CD4-positive, alpha-beta T cell treated with Interleukin-17A for 1 hour (primary cell): ENCODE measurements around the gene ENPP6.
"Not testable (repeated sequence)": the region's sequence is repeated elsewhere in the genome, so short reads cannot be mapped to it uniquely, and the experiment has no call there.

ENCODE experiments used
- DNase-seq: peaks from one replicate; pipeline ENCODE4 v3.0.0-alpha.2; 2020

ENPP6 gene

GRCh38 chr4:184146951-184147350 lies 70.7 kb downstream of the ENPP6 start:
- DNase-seq, result no peak

GRCh38 chr4:184145596-184145995 lies 72.1 kb downstream of the ENPP6 start:
- DNase-seq, result no peak

GRCh38 chr4:184143770-184144564 lies 73.7 kb downstream of the ENPP6 start:
- DNase-seq, result no peak

GRCh38 chr4:184142121-184143000 lies 75.3 kb downstream of the ENPP6 start:
- no peak for DNase-seq

GRCh38 chr4:184140901-184141300 lies 76.8 kb downstream of the ENPP6 start:
- DNase-seq, result not testable (repeated sequence)

DNA sequence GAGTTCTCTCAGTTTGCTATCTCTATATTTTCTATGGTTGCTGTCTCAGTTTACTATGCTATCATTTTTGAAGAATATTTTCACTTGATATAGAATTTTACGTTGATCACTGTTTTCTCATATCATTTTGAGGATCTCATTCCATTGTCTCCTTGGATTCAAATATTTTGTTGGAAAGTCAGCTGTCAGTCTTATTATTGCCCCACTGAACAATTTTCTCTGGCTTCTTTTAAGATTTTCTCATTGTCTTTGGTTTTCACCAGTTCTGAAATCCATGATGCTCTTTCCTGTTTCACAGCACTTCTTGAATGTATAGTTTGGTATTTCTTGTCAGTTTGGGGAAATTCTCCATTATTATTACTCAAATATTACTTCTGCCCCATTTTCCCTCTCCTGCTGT lies 81.1 kb downstream of the ENPP6 start:
- no peak for DNase-seq

- no peak for DNase-seq
Measured at GRCh38 chr4:184126800-184127199, 90.9 kb downstream of the ENPP6 start.

GRCh38 chr4:184122631-184123408 lies 94.9 kb downstream of the ENPP6 start:
- no peak for DNase-seq

DNA sequence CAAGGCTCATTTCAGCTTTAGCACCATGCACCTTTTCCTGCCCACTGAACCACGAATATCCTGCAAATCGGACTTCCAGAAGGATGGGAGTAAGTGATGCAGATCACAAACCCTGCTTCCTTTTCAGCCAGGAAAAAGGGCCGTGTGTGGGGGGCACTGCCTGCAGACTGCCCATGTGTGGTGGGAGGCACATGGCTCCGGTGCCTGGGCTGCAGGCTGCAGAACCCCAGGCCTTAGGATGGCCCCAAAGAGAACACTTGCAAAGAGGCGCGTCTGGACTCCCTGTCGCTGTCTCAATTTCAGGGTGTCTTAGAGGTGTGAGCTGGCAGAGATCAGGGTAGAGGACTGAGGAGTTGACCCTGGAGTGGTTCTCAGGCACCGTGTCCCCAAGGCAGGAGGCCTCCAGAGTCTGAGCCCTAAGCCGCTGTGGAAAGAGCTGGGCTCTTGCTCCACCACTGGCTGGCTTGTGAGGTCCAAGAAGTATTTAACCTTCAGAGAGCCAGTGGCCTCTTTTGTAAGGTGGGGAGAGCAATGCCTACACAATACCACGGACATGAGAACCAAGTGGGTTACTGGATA lies 97.0 kb downstream of the ENPP6 start:
- DNase-seq, result no peak

GRCh38 chr4:184117662-184118199 lies 99.9 kb downstream of the ENPP6 start:
- no peak for DNase-seq

DNA sequence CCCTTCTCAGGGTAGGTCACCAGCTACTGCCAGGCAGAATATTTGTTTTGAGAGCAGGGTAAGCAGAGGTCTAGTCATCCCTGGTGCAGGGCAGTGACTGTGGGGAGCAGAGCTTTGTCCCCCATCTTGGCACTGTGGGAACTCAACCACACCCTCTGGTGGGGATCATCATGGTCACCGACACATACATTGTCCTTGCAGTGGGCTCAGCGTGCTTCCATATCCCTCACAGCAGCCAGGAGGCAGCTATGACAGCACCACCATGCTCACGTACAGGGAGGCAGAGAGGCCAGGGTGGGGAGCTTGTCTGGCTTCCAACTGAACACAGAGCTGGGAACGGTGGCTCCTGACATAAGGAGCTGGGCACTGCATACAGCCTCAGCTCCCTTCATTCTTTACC lies 102.3 kb downstream of the ENPP6 start:
- no peak for DNase-seq

DNA sequence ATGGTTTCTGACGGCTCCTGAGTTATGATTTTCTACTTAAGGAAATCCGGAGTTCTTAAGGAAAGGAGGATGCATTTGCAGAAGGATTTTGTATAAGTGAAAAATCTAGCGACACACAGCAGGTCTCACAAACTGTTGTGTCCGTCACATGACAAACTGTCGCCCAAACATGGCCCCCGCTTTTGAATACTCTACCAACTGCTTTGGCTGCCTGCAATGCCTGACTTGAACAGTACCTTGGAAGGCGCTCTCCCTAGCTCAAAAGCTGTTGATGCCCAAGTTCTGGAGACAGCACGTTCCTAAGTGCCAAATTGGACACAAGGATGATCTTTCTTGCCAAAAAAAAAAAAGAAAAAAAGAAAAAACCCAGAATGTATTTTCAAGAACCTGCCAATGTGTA lies 103.2 kb downstream of the ENPP6 start:
- DNase-seq, result no peak

DNA sequence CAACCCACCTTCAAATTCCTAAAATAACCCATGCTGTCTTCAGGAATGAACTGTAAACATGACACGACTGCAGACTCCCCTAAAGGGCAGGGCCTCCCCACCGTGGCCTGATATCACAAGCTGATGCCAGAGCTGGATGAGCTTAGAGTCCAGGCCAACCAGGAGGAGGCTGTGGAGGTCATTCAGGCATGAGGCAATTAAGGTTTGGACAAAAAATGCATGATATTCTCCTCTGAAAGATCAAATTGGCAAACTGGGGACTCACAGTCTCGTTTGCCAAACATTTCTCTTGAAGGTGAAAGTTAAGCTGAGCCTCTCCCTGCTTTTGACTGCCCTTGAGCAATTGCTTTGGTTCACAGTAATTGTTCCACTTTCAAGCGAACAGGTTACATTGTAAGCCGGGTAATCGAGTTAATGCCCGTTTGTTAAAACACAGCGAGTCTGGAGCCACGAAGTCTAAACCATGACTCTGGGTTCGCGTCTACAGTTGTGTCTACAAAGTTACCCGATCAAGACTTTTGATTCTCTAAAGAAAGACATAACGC lies 105.6 kb downstream of the ENPP6 start:
- DNase-seq, result no peak

DNA sequence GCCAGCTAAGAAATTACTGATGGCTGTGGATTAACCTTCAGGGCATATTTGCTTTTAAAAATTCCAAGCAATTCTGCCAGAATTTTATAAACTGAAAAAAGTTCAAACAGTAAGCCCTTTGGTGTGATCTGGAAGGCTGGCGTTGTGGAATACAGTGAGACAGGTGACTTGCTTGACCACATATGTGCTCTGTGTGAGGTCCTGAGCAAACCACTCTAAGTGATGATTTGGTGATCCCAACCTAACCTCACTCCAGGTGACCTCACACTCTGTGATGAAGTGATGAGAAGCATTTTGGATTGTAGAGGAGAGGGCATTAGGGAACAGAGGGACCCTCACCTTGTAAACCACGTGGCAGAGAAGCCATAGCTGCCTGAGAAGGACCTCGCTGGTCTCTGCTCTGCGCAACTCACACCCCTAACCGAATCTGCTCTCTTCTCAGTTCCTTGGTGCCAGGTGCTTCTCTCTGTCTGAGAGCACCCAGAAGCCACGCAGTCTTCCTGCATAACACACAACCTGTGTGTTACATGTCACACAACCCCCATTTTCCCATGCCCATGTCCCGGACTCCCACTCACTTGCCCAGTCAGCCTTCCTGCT lies 106.3 kb downstream of the ENPP6 start:
- no peak for DNase-seq

- no peak for DNase-seq
Measured at GRCh38 chr4:184110452-184111224, 107.0 kb downstream of the ENPP6 start.

DNA sequence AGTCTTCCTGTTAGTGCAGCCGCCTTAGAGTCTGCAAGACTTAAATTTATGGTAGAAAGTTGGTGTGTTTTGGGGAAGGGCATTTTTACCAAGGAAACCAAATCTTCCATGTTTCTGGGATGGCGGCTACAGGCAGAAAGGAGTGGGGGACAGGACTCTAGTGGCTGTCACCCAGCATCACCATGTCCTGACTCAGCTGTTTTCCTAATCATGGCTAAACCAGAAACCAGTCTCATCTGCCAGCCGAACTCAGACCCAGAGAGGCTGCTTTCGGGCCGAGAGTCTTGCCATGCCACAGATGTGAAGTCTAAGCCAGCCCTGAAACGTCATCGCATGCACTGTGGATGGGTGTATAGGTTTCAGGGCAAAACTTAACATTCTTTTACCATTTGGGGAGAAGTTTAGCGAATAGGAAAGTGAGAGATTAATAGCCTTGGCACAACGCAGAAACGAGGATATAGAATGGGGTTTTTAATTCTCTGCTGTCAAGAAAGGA lies 109.6 kb downstream of the ENPP6 start:
- DNase-seq, result no peak

DNA sequence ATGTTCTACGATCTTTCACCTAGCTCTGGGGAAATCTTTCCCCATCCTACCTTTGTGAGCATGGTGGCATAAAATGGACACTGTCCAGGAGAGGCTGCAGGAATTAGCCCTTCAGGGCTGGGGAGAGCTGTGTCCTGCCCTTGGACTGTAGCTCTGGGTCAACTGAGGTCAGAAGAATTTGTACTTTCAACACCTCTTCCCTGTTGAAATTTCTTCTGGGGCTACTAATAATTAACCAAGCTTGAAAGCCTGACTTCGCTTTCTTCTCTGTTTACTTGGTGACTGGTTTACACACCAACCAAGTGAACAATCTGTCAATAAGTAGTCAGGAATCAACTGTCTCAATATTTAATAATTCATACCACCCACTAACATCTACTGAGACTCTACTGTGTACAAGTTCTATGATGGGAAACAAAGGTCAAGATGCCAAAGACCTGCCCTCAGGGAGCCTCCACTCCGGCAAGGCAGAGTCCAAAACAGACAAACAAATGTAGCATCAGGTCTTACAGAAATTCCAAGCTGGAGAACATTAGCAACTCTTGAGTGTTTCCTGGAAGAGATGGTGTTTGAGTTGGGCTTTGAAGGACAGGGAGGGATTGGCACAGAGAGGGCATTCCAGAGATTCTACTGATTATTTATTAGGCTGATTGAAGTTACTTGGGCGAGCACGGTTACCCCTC lies 113.1 kb downstream of the ENPP6 start:
- no peak for DNase-seq

- no peak for DNase-seq
Measured at GRCh38 chr4:184103527-184104264, 114.0 kb downstream of the ENPP6 start.

- no peak for DNase-seq
Measured at GRCh38 chr4:184102927-184103326, 114.7 kb downstream of the ENPP6 start.

GRCh38 chr4:184102488-184102887 lies 115.2 kb downstream of the ENPP6 start:
- DNase-seq, result no peak
